ENCODE measurements around the gene RALY. TPM values are rescaled to one million over a fixed set of nuclear protein-coding genes. Genes with fewer than 3 reads are reported as not detected.

Gene RALY
- total RNA-seq, 1 donor from 2014 or later, result 123 TPM

GRCh38 chr20:34066476-34067090 lies 72.9 kb downstream of the RALY start:
- H3K4me1 ChIP-seq, result peaks cover 57% of the 10 kb centered on the region

DNA sequence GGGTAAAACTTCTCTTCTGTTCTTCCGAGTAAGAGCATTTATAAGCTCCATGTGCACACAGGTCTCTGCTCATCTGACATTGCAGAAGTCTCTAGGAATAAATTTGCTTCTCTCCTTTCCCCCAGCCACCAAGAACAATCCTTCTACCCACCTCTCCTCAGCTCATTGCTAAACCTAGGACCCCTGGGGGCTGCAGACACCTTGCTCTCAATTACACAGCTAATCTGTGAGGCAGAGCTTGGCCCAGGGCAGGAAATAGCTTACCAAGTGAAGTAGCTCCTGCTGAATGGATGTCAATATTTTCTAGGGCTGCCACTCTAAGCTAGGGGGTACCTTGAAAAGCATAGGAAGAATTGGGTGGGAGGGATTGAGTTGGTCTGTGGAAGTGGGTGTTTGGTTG lies 74.3 kb downstream of the RALY start:
- peaks cover 53% of the 10 kb centered on the region for H3K4me1 ChIP-seq
- no peak overlapping the region for H3K27ac ChIP-seq
- TF ChIP-seq CTCF (IDR thresholded peaks at IDR 0.05) (no peak), POLR2AphosphoS5 (IDR thresholded peaks at IDR 0.05; ENCODE audit: insufficient read depth in 1 of 2, low read depth in 1 of 2) (no peak), POLR2A (IDR thresholded peaks at IDR 0.05) (no peak)
- H3K27me3 ChIP-seq, result no peaks in the 10 kb centered on the region
- no peak for DNase-seq (ENCODE audit: extremely low spot score in 2 of 2)
- H3K36me3 ChIP-seq, result peaks cover 0 to 5% of the 10 kb centered on the region in 2 donors
- intact Hi-C loops (cut with DNase I), result no loop called here
- H3K9me3 ChIP-seq, result no peaks in the 10 kb centered on the region
- no peak overlapping the region for H3K4me3 ChIP-seq

More at GRCh38 chr20:34066476-34067090, 72.9 kb downstream of the RALY start:
- Histone ChIP-seq H3K4me3 (no peak overlapping the region), H3K9me3 (no peaks in the 10 kb centered on the region), H3K27me3 (no peaks in the 10 kb centered on the region), H3K36me3 (no peaks in the 10 kb centered on the region), H3K27ac (peak overlapping the region; percentile 64)
- DNase-seq (ENCODE audit: extremely low spot score in 2 of 2), result no peak
- intact Hi-C loops (cut with DNase I), result no loop called here
- TF ChIP-seq POLR2A (IDR thresholded peaks at IDR 0.05) (no peak), CTCF (IDR thresholded peaks at IDR 0.05) (no peak), POLR2AphosphoS5 (IDR thresholded peaks at IDR 0.05; ENCODE audit: insufficient read depth in 1 of 2, low read depth in 1 of 2) (no peak)

DNA sequence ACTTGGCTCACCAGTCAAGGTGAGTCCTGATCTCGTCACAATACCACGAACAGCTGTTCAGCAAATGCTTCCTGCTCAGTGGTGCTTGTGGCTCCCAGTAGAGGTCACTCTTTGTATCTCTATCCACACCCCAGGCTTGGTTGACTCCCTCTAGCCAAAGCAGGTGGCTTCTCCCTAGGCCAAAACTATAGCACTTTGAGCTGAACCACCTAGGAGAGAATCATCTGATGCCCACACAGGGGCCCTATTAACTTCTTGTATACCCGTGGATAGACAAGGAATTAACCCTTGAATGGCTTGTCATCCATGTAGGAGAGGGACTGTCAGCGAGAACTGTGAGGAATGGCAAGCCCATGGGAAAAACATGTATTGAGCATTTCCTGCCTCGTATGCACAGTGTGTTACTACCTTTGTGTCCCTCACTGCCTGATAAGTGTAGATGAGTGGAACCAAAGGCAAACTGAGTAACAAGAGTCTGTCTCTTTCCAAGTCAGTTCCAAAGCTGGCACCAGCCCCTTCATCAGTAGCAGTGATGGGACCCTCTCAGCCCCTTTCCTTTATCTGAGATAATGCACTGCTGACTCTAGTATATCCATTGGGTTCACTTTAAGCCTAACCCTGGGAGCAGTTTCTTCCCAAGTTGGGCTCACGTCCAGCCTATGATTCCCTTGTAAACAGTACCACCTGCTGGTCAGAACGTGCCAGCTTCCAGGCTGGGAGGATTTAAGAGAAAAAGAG lies 75.8 kb downstream of the RALY start:
- Histone ChIP-seq H3K36me3 (peaks cover 0 to 16% of the 10 kb centered on the region in 2 donors), H3K4me3 (no peak overlapping the region), H3K9me3 (no peaks in the 10 kb centered on the region), H3K27me3 (no peaks in the 10 kb centered on the region), H3K27ac (peak overlapping the region; percentile 3), H3K4me1 (peaks cover 53% of the 10 kb centered on the region)
- no peak for DNase-seq (ENCODE audit: extremely low spot score in 2 of 2)
- intact Hi-C loops (cut with DNase I), result loop anchor here (5.0 kb wide), 1 partner anchor 207 kb away; no protein-coding TSS in a partner anchor
- TF ChIP-seq POLR2AphosphoS5 (IDR thresholded peaks at IDR 0.05; ENCODE audit: insufficient read depth in 1 of 2, low read depth in 1 of 2) (peak in 1 of 2 donors; percentile 44), POLR2A (IDR thresholded peaks at IDR 0.05) (no peak), CTCF (IDR thresholded peaks at IDR 0.05) (peak; percentile 64 to 91 (median 87))

- no peak overlapping the region for H3K27ac ChIP-seq
- no peak overlapping the region for H3K4me3 ChIP-seq
- peaks cover 49% of the 10 kb centered on the region for H3K4me1 ChIP-seq
- no peak for DNase-seq (ENCODE audit: extremely low spot score in 2 of 2)
- intact Hi-C loops (cut with DNase I), result loop anchor here (5.0 kb wide), 1 partner anchor 208 kb away; no protein-coding TSS in a partner anchor
- H3K36me3 ChIP-seq, result peaks cover 0 to 21% of the 10 kb centered on the region in 2 donors
- TF ChIP-seq CTCF (IDR thresholded peaks at IDR 0.05) (no peak), POLR2AphosphoS5 (IDR thresholded peaks at IDR 0.05; ENCODE audit: insufficient read depth in 1 of 2, low read depth in 1 of 2) (no peak), POLR2A (IDR thresholded peaks at IDR 0.05) (no peak)
- H3K27me3 ChIP-seq, result no peaks in the 10 kb centered on the region
- no peaks in the 10 kb centered on the region for H3K9me3 ChIP-seq
These were observed 76.3 kb downstream of the RALY start for GRCh38 chr20:34070079-34070439.

- H3K9me3 ChIP-seq, result no peaks in the 10 kb centered on the region
- intact Hi-C loops (cut with DNase I), result loop anchor here (5.0 kb wide), 1 partner anchor 209 kb away; no protein-coding TSS in a partner anchor
- H3K4me1 ChIP-seq, result peaks cover 41% of the 10 kb centered on the region
- H3K27me3 ChIP-seq, result no peaks in the 10 kb centered on the region
- no peak overlapping the region for H3K4me3 ChIP-seq
- TF ChIP-seq POLR2A (IDR thresholded peaks at IDR 0.05) (no peak), POLR2AphosphoS5 (IDR thresholded peaks at IDR 0.05; ENCODE audit: insufficient read depth in 1 of 2, low read depth in 1 of 2) (no peak), CTCF (IDR thresholded peaks at IDR 0.05) (no peak)
- peaks cover 0 to 27% of the 10 kb centered on the region in 2 donors for H3K36me3 ChIP-seq
- H3K27ac ChIP-seq, result no peak overlapping the region
- no peak for DNase-seq (ENCODE audit: extremely low spot score in 2 of 2)
These were observed 77.1 kb downstream of the RALY start for GRCh38 chr20:34070859-34071258.
